K562 (cell line): ENCODE results near the gene TUBA4B. TPM values are rescaled to one million over a fixed set of nuclear protein-coding genes. Genes with fewer than 3 reads are reported as not detected.

ENCODE experiments used
- BACH1 ChIP-seq: fragments of 200-800 bp; sonication (Bioruptor generic); IDR thresholded peaks from 2 replicates; pipeline ENCODE4 v1.6.1; 2016; ENCODE audit warnings: missing genetic modification characterization, missing compliant biosample characterization
- CBFB ChIP-seq: sonication (generic); formaldehyde crosslinking; IDR thresholded peaks from 2 replicates; pipeline ENCODE4 v1.4.0; 2020; ENCODE audit warnings: mild to moderate bottlenecking, missing genetic modification reagents
- CEBPB ChIP-seq: fragments of 450-650 bp; IDR thresholded peaks from 2 replicates; pipeline ENCODE4 v1.6.1; 2016; ENCODE audit warnings: missing genetic modification characterization, missing compliant biosample characterization
- CSDE1 ChIP-seq, 2 experiments: fragments of 450-650 bp; IDR thresholded peaks; 2 replicates each; pipeline ENCODE4 v1.6.1; 2016; ENCODE audit warnings: mild to moderate bottlenecking in 1 of 2
- HDAC3 ChIP-seq: fragments of 450-650 bp; IDR thresholded peaks from 2 replicates; pipeline ENCODE4 v1.6.1; 2018; ENCODE audit warnings: borderline replicate concordance, mild to moderate bottlenecking, moderate library complexity; ENCODE audit not compliant: partially characterized antibody
- HDAC8 ChIP-seq: fragments of 450-650 bp; IDR thresholded peaks from 2 replicates; pipeline ENCODE4 v1.6.1; 2016; ENCODE audit warnings: mild to moderate bottlenecking, missing genetic modification characterization, moderate library complexity, missing compliant biosample characterization
- HMG20A ChIP-seq: fragments of 450-650 bp; formaldehyde crosslinking; conservative IDR thresholded peaks from 2 replicates; pipeline ENCODE4 v1.4.0; 2020; ENCODE audit warnings: mild to moderate bottlenecking, mixed read lengths
- HNRNPL ChIP-seq: fragments of 200-400 bp; formaldehyde crosslinking; IDR thresholded peaks from 2 replicates; pipeline ENCODE4 v1.6.1; 2017; ENCODE audit warnings: low read depth, mild to moderate bottlenecking, low read length
- LARP7 ChIP-seq: fragments of 450-650 bp; IDR thresholded peaks from 2 replicates; pipeline ENCODE4 v1.6.1; 2016
- LEF1 ChIP-seq: fragments of 450-650 bp; IDR thresholded peaks from 2 replicates; pipeline ENCODE4 v1.6.1; 2016; ENCODE audit warnings: mild to moderate bottlenecking
- MAFF ChIP-seq: IDR thresholded peaks from 2 replicates; pipeline ENCODE4 v1.6.1; 2012; ENCODE audit warnings: low read length, improper control_type of control experiment
- MAFK ChIP-seq: IDR thresholded peaks from 2 replicates; pipeline ENCODE4 v1.6.1; 2011; ENCODE audit warnings: low read length, improper control_type of control experiment
- NONO ChIP-seq, 2 experiments: fragments of 200-400 bp in 1 of 2; fragments of 450-650 bp in 1 of 2; formaldehyde crosslinking in 1 of 2; IDR thresholded peaks; 2 replicates each; pipeline ENCODE4 v1.6.1; 2017; ENCODE audit warnings: low read depth in 2 of 2, mild to moderate bottlenecking in 2 of 2, moderate library complexity in 2 of 2, low read length in 1 of 2
- OTX1 ChIP-seq: fragments of 450-650 bp; formaldehyde crosslinking; IDR thresholded peaks from 2 replicates; pipeline ENCODE4 v1.4.0; 2022; ENCODE audit warnings: mild to moderate bottlenecking
- PRPF4 ChIP-seq: fragments of 200-400 bp; formaldehyde crosslinking; IDR thresholded peaks from one replicate; pipeline ENCODE4 v1.6.1; 2017; ENCODE audit warnings: low read length, low read depth, mild to moderate bottlenecking; ENCODE audit not compliant: insufficient read depth, poor library complexity, severe bottlenecking
- SMC3 ChIP-seq: conservative IDR thresholded peaks from 2 replicates; pipeline ENCODE4 v1.6.1; 2011; ENCODE audit warnings: low read depth, low read length, improper control_type of control experiment; ENCODE audit not compliant: insufficient read depth
- TAF15 ChIP-seq: fragments of 200-400 bp; formaldehyde crosslinking; IDR thresholded peaks from 2 replicates; pipeline ENCODE4 v1.6.1; 2017; ENCODE audit warnings: mild to moderate bottlenecking, low read depth, low read length, moderate library complexity
- TAF7 ChIP-seq: fragments of 450-650 bp; IDR thresholded peaks from 2 replicates; pipeline ENCODE4 v1.6.1; 2016; ENCODE audit warnings: missing genetic modification characterization, missing compliant biosample characterization
- YBX1 ChIP-seq: fragments of 450-650 bp; IDR thresholded peaks from 2 replicates; pipeline ENCODE4 v1.7.1; 2016; ENCODE audit warnings: mild to moderate bottlenecking
- ZNF133 ChIP-seq: fragments of 250-450 bp; sonication (Bioruptor Pico); IDR thresholded peaks from 2 replicates; pipeline ENCODE4 v1.4.0; 2020; ENCODE audit warnings: mild to moderate bottlenecking
- ZNF212 ChIP-seq: fragments of 450-650 bp; formaldehyde crosslinking; IDR thresholded peaks from 2 replicates; pipeline ENCODE4 v1.4.0; 2020; ENCODE audit warnings: mild to moderate bottlenecking
- ZNF436 ChIP-seq: fragments of 250-450, 450-650 bp; sonication (Bioruptor Pico); formaldehyde crosslinking; IDR thresholded peaks from 2 replicates; pipeline ENCODE4 v1.7.0; 2020; ENCODE audit warnings: mild to moderate bottlenecking
- polyA plus RNA-seq, 8 experiments: library from polyadenylated mRNA; depleted of rRNA in 4 of 8; stranded (reverse) in 5 of 8; unstranded in 3 of 8; fragments of >200 nt; fragmentation: Nextera tagmentation in 2 of 8; fragmentation: Illumina TruSeq in 1 of 8; extraction: Ambion mirVana in 2 of 8; extraction: Trizol in 1 of 8; gene quantifications; 2 replicates each; pipeline versions ENCODE4 v1.2.1 to v1.2.3, GENCODE V29; 2011 to 2014; ENCODE audit warnings: inconsistent platforms in 1 of 8, missing spikeins in 1 of 8
- total RNA-seq, 7 experiments: library from RNA; depleted of rRNA in 6 of 7; stranded (reverse); fragments of >200 nt in 6 of 7; fragmentation: Illumina TruSeq in 2 of 7; extraction: Trizol in 2 of 7; gene quantifications; 2 replicates each; pipeline versions ENCODE4 v1.2.1 to v1.2.3, GENCODE V29; 2011 to 2021; ENCODE audit warnings: low replicate concordance in 1 of 7
- TF ChIP-seq, protein P1 (sequence below), 2 experiments: fragments of 150-350 bp in 1 of 2; IDR thresholded peaks; 2 replicates each; pipeline ENCODE4 v1.6.1; 2012 to 2016; ENCODE audit warnings: low read depth in 2 of 2, low read length in 2 of 2, mild to moderate bottlenecking in 1 of 2, moderate library complexity in 1 of 2
- TF ChIP-seq, protein P2 (sequence below): fragments of 450-650 bp; IDR thresholded peaks from 2 replicates; pipeline ENCODE4 v1.6.1; 2016; ENCODE audit warnings: missing biosample characterization, missing genetic modification characterization
- TF ChIP-seq, protein P3 (sequence below): sonication (generic); formaldehyde crosslinking; IDR thresholded peaks from 2 replicates; pipeline ENCODE4 v1.8.0; 2022; ENCODE audit warnings: missing genetic modification reagents, mild to moderate bottlenecking, moderate library complexity, borderline replicate concordance

The TUBA4B gene
- total and polyA plus RNA-seq, 9 of the 15 experiments (the other 6 are each of a cell fraction or from before 2014, with no cell fraction given), result 0.04 TPM; not detected in 8

DNA sequence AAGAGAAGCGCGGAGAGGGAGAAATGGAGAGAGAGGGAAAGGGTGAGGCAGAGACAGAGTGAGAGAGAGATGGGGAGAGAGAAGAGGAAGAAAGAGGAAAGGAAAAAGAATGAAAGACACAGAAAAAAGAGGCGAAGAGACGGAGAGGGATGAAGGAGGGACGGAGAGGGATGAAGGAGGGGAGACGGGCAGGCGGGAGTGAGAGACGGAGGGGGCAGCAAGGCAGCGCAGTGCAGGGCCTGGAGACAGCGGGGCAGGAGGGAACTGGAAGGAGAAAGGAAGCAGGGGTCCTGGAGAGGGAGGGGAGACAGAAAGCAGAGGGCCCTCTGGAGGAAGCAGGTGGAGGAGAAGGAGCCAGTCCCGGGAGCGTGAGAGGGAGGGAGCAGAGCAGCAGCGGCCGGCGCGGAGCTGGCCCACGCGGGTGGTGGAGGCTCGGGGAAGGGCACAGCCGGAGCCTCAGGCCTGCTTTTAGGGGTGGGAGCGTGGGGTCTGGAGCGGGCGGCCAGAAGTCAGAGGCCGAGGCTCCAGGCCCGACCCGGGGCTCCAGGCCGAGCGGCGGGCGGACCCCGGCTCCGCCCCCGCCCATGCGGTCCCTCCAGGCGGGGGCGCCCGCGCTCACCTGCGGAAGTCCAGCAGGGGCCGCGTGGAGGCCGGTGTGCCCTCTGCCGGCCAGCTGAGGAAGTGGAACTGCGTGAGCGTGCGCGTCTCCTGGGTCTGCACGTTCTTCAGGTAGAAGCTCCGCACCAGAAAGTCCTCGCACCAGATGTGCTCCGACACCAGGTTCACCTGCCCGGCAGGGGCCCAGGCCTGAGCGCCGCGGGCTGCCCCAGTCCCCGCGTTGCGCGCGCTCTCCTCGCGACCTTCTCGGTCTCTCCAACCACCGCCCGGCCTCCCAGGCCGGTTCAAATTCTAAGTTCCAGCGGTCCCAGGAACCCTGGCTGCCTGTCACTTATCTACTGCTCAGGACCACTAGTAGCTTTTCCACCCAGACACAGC is 41.6 kb downstream of the TUBA4B start (continued):
- TF ChIP-seq PRPF4 (no peak), TAF7 (tag) (peak; percentile 11; the same call in 1 of the 2 replicates), CSDE1 (IDR thresholded peaks at IDR 0.05) (no peak), NONO (IDR thresholded peaks at IDR 0.05; ENCODE audit: low read depth in 2 of 2, low read length in 1 of 2) (peak in 1 of 2 experiments; percentile 89; a peak in 2 of 4 replicates), CEBPB (tag) (no peak), HMG20A (CRISPR knock-in tag) (no peak), MAFK (no peak), MAFF (no peak), CBFB (no peak), ZNF436 (CRISPR knock-in tag) (no peak), LARP7 (no peak), HNRNPL (no peak), TAF15 (no peak), HDAC3 (no peak), BACH1 (no peak), OTX1 (CRISPR knock-in tag) (no peak), ZNF133 (CRISPR knock-in tag) (no peak), HDAC8 (tag) (no peak), SMC3 (peak; percentile 80), YBX1 (no peak), LEF1 (no peak), ZNF212 (CRISPR knock-in tag) (no peak)
- TF ChIP-seq, protein P1, sequence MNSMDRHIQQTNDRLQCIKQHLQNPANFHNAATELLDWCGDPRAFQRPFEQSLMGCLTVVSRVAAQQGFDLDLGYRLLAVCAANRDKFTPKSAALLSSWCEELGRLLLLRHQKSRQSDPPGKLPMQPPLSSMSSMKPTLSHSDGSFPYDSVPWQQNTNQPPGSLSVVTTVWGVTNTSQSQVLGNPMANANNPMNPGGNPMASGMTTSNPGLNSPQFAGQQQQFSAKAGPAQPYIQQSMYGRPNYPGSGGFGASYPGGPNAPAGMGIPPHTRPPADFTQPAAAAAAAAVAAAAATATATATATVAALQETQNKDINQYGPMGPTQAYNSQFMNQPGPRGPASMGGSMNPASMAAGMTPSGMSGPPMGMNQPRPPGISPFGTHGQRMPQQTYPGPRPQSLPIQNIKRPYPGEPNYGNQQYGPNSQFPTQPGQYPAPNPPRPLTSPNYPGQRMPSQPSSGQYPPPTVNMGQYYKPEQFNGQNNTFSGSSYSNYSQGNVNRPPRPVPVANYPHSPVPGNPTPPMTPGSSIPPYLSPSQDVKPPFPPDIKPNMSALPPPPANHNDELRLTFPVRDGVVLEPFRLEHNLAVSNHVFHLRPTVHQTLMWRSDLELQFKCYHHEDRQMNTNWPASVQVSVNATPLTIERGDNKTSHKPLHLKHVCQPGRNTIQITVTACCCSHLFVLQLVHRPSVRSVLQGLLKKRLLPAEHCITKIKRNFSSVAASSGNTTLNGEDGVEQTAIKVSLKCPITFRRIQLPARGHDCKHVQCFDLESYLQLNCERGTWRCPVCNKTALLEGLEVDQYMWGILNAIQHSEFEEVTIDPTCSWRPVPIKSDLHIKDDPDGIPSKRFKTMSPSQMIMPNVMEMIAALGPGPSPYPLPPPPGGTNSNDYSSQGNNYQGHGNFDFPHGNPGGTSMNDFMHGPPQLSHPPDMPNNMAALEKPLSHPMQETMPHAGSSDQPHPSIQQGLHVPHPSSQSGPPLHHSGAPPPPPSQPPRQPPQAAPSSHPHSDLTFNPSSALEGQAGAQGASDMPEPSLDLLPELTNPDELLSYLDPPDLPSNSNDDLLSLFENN (IDR thresholded peaks at IDR 0.05; ENCODE audit: low read depth in 2 of 2, low read length in 2 of 2), result no peak
- TF ChIP-seq, protein P2, sequence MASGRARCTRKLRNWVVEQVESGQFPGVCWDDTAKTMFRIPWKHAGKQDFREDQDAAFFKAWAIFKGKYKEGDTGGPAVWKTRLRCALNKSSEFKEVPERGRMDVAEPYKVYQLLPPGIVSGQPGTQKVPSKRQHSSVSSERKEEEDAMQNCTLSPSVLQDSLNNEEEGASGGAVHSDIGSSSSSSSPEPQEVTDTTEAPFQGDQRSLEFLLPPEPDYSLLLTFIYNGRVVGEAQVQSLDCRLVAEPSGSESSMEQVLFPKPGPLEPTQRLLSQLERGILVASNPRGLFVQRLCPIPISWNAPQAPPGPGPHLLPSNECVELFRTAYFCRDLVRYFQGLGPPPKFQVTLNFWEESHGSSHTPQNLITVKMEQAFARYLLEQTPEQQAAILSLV (tag), result no peak
- TF ChIP-seq, protein P3, sequence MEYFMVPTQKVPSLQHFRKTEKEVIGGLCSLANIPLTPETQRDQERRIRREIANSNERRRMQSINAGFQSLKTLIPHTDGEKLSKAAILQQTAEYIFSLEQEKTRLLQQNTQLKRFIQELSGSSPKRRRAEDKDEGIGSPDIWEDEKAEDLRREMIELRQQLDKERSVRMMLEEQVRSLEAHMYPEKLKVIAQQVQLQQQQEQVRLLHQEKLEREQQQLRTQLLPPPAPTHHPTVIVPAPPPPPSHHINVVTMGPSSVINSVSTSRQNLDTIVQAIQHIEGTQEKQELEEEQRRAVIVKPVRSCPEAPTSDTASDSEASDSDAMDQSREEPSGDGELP (CRISPR knock-in tag), result peak; percentile 82
